Thyroid gland (tissue), 4 donors: ENCODE results near the gene OSBPL8.

ENCODE experiments used
- CTCF ChIP-seq, 6 experiments: fragments of 200-600 bp in 3 of 6; fragments of 450-650 bp in 3 of 6; sonication (generic) in 3 of 6; IDR thresholded peaks; one replicate each; pipeline ENCODE4 v1.5.1; 2016 to 2019; ENCODE audit warnings: antibody characterized with exemption in 6 of 6, mild to moderate bottlenecking in 2 of 6, inconsistent platforms in 1 of 6, moderate library complexity in 1 of 6
- POLR2A ChIP-seq, 2 donors: fragments of 450-650 bp; IDR thresholded peaks; one replicate each; pipeline ENCODE4 v1.6.1; 2017; ENCODE audit warnings: antibody characterized with exemption in 2 of 2, mild to moderate bottlenecking in 2 of 2, moderate library complexity in 1 of 2

- no peak for TF ChIP-seq CTCF (IDR thresholded peaks at IDR 0.05)
- TF ChIP-seq POLR2A (IDR thresholded peaks at IDR 0.05) = no peak
Observed at GRCh38 chr12:76489737-76490136, 69.8 kb downstream of the OSBPL8 start.
